SIG-M5 treated with dmso at 0.1 percent for 504 hours (cell line): ENCODE measurements around the gene MBOAT1.

ENCODE experiments used
- DNase-seq: peaks from one replicate; lab custom pipeline; 2025; ENCODE audit not compliant: unreplicated experiment; lab: John Stamatoyannopoulos, UW

MBOAT1 gene

DNA sequence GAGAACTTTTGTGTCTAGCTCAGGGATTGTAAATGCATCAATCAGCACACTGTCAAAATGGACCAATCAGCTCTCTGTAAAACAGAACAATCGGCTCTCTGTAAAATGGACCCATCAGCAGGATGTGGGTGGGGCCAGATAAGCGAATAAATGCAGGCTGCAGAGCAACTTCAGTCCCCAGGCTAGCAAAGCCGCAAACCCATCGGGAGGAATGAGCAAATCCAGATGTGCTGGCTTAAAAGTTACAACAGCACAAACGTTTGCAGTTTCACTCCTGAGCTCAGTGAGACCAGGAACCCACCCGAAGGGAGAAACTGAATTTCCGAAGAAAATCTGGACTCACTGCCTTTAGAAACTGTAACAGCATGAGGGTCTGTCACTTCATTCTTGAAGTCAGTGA, 21.9 kb upstream of the MBOAT1 start:
- no peak for DNase-seq

DNA sequence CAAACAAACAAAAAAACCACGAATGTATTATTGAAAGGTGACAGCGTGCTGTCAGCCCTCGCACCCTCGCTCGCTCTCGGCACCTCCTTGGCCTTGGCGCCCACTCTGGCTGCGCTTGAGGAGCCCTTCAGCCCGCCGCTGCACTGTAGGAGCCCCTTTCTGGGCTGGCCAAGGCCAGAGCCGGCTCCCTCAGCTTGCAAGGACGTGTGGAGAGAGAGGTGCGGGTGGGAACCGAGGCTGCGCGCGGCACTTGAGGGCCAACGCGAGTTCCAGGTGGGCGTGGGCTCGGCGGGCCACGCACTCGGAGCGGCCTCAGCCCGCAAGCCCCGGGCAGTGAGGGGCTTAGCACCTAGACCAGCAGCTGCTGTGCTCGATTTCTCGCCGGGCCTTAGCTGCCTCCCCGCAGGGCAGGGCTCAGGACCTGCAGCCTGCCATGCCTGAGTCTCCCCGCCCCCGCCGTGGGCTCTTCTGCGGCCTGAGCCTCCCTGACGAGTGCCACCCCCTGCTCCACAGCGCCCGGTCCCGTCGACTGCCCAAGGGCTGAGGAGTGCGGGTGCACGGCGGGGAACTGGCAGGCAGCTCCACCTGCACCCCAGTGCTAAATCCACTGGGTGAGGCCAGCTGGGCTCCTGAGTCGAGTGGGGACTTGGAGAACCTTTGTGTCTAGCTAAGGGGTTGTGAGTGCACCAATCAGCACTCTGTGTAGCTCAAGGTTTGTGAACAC, 20.9 kb upstream of the MBOAT1 start:
- DNase-seq, result no peak

DNA sequence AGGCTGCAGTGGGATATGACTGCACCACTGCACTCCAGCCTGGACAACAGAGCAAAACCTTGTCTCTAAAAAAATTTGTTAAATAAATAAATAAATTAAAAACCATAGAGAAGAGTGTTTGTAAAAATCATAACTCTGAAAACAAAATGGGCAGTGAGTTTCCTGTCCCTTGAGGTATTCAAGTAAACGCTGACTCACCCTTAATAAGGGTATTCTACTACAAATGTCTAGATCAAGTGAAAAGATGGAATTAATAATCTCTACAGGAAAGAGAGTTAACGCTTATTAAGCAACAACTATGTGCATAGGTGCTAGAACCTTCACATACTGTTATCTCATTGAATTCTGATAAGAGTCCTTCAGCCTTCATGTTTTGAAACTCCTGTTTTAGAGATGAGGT, 19.9 kb upstream of the MBOAT1 start:
- no peak for DNase-seq

DNA sequence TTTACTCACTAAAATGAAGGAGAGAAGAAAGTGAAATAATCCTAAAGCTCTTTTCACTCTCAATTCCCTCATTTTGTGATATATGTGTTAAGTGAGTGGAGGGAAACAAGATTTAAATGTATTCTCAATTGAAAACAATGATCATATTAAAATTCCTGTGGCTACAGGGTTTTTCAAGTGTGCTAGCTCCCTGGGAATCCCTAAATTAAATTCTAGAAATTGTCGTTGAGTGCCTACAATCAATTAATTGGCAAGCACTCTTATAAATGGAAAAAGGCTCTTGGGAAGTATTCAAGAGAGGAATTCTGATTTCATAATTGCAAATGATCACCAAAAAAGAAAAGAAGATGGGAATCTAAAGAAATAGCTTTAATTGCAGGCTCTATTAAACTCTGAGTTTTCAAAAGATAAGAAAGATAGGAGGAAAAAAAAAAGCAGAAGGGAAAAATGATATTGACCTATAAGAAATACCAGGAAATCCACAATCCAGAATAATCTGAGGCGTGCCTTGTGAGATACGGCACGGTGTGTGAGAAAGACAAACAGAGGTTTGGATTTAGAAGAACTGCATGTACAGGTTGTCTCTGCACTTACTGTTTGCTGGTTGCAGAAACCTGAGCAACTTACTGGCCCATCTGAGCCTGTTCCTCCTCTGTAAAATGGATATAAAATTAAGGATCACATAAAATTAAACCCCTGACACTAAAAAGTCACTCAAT, 18.3 kb upstream of the MBOAT1 start:
- DNase-seq, result no peak

DNA sequence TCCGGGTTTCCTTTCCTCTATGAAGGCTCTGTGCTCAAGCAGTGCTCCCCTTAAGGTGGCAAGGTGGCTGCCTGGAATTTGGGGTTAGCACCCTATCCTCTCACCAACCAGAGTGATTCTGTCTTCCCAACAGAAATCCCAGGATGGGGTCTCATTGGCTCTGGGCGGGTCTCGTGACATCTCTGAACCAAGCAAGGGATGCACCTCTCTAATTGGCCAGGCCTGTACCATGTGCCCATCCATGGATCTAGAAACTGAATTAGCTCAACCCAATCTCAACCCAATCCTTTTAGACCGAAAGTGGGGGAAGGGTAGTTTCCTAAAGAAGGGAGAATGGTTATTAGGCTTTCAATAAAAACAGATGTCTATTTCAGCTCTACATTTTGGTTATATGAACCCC, 17.6 kb upstream of the MBOAT1 start:
- DNase-seq, result no peak

DNA sequence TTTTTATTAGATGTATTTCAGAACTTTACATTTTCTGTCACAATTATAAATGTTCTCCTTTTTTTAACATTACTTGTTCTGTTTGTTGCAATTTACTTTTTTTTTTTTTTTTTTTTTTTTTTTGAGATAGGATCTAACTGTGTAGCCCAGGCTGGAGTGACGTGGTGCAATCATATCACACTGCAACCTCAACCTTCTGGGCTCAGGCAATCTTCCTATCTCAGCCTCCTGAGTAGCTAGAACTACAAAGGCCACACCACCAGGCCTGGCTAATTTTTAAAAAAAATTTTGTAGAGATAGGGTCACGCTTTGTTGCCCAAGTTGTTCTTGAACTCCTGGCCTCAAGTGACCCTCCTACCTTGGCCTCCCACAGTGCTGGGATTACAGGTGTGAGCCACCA, 15.1 kb upstream of the MBOAT1 start:
- no peak for DNase-seq

DNA sequence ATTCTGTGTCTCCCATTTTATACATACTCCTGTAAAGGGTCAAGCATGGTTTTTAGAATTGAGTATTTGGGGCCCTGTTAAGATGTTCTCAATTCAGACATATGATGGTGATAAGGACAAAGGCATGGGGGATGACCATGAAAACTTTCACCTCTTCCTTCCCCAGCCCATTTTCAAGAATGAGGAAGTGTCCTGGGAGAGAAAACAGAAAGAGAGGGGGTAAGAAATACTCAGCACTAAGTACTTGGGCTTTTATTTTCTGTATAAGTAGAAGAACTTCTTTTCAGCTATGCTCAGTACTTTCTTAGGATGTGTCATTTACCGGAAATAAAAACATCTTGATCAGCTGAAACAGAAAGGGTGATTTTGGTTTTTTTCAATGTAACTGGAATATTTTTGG, 10.9 kb upstream of the MBOAT1 start:
- peak; percentile 36 for DNase-seq

DNA sequence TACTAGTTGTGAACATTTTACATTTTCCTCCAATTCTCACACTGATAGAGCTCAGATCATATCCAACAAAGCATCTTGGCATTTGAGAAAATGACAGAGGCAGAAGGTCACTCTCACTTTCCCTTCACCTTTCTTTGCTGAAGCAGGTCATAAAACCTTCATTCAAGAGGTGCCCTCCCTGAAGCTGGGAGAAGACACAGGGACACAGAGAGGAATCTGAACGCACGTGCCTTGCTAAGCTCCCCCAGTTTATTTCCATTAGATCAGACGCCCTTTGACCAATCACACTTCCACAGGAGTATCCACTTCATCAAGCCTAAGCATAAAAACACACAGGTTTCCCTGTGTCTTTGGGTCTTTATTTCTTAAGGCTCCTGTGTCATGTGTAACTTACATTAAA, 9.2 kb upstream of the MBOAT1 start:
- DNase-seq, result no peak

DNA sequence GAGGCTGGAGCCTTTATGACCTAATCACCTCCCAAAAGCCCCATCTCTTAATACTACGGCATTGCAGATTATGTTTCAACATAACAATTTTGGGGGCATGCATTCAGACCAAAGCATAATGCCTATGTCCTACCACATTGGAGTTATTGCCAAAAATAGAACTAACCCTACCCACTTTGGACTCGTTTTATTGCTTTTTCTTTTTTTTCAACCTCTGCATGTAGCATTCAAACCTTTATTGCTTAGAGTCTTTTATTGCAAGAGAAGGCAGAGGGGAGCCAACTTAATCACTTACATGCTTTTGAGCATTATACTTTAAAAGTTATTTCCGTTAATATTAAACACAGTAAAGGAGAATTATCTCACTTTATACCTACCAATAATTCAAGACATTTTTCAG, 8.1 kb upstream of the MBOAT1 start:
- DNase-seq, result no peak

DNA sequence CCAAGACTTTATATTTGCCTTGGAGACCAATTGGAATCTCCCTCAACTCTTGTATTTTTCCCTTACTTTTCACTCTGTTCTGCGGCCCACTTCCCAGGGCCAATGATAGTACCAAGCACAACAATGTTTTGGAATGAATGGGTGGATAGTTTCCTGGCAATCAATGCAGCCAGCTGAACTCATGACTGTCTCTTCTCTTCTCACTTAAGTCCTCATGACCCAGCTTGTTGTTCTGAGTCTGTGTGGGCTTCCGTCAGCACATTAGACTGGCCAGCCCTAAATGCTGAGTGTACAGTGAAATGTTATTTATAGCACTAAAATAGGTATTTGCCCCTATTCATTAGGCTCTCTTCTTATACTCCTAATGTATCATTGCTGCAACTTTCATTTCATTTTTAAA, 5.6 kb upstream of the MBOAT1 start:
- DNase-seq, result no peak

DNA sequence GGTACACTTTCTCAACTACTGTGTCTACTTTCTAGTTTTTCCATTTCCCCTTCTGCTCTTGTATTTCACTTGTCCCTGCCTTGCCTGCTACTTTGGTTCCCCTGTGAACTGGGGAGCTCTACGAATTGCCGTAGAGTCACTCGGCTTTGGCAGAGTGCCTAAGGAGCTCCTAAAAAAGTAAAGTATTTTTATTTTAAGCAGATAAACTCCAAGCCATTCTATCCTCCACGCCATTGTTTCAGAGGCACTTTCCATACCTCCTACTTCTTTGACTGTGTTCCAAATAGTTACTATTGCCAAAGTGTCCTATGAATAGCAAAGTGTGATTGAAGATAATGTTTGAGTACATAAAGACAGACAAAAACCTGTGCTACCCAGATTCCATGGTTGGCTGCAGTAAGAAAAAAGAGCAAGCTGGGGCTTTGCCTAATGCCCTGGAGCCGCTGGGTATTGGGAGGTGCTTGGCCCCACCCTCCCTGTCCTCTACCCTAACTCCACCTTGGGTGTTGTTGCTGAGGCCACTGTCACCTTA, 5.1 kb upstream of the MBOAT1 start:
- no peak for DNase-seq

DNA sequence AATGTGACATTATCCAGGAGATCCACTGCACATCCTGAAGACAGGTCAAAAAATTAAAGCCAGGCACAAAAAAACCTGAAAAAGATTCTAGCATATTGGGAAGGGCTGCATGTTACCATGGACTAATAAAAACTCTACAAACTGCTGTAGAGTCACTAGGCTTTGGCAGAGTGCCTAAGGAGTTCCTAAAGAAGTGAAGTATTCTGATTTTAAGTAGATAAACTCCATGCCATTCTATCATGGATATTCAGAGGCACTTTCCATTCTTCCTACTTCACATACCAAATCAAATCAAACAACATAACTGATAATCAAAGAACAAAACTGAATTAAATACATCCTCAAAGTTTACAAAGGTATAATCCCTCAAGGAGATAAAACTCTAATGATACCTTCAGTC, 3.0 kb upstream of the MBOAT1 start:
- DNase-seq, result no peak

DNA sequence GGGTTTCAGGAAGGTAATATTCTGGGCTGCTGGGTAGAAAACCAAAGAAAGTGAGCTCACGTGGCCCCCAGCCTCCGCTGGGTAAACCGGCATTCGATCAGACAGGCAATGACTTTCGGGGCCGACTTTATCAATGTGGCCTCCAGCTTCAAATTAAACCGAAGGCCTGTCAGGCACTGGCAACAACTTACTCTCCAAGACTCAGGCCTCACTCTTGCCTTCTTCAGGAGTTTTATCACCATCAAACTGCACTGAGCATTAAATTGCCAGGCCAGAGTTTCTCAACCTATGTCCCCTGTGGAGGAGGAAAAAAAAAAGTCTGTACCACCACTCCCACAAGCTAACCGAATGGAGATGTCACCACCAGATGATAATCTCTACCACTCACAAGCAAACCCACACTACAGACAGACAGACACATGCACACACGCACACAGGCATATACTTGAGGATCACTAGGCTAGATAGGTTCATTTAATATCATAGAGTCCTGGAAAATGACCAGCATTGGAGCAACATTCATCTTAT, 1.1 kb upstream of the MBOAT1 start:
- peak; percentile 55 for DNase-seq

DNA sequence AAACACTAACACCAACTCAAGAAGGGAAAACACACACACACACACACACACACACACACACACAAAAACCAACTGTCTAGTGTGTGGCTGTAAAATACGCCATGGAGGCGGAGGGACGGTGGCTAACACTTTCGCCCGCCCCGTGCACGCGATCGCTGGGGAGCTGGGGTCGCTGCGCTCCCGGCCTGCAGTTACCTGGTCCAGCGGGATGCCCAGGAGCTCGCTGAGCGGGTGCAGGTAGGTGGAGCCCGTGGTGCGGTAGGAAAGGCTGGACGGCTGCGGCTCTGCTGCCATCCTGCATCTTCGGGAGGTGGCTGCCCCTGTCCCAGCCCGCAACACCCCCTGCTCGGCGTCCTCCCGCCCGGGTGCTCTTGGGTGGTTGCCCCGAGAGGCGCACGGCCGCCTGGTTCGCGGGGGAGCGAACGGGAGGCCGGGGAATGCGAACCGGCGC, 303 bp downstream of the MBOAT1 start:
- DNase-seq, result no peak

DNA sequence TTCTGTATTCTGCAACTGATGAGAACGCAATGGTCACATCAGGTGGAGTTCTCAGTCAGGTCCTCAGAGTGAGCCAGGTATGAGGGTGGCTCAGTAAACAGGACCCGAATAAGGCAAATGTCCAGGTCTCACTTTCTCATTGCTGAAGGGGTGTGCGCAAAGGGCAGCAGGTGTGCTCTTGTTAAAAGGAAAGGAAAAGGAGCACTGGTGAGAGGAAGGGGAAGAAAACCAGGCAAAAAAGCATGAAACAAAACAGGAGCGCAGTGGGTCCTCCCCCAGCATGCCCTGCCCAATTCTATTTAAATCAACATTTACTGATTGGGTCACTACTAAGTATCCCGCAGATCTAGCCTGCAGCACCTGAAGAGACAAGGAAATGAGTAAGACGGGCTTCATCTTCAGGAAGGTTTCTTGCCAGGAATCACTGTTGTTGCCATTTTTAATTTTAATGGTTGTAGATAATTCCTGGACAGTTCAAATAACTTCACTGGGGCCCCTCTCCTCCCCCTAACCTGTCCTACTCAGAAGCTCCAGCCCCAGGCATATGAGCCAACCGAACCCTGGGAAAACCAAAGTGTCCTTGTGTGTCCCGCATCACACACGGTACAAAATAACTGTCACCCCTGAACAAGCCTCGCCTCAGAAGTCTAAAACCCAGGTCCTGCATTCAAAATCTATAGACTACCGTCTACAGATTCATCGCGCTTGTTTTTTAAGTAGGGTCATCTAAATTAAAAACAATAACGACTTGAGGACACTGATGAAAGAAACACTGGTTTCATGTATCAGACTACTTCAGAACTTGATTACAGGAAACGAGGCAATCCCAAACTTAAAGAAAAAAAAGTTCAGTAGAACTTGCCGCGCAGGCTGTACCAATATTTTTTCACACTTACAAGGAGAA, 980 bp downstream of the MBOAT1 start:
- peak; percentile 59 for DNase-seq

DNA sequence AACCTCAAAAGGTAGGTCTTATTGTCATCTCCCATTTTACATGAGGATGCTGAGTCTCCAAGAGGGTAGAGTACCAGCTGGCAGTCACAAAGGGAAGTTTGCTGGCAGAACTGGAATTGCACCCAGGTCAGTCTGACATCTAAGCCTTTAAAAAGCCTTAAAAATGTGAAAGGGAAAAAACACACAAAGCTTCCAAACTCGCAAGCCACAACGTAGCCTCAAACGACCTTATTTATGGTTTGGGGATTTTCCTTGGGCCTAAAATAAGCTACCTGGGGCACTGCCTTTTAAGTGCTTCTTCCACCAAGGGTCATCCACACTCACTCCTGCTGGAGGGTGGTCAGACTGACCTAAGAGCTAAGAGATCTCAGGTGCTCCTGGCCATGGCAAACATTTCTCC, 2.1 kb downstream of the MBOAT1 start:
- DNase-seq, result no peak

DNA sequence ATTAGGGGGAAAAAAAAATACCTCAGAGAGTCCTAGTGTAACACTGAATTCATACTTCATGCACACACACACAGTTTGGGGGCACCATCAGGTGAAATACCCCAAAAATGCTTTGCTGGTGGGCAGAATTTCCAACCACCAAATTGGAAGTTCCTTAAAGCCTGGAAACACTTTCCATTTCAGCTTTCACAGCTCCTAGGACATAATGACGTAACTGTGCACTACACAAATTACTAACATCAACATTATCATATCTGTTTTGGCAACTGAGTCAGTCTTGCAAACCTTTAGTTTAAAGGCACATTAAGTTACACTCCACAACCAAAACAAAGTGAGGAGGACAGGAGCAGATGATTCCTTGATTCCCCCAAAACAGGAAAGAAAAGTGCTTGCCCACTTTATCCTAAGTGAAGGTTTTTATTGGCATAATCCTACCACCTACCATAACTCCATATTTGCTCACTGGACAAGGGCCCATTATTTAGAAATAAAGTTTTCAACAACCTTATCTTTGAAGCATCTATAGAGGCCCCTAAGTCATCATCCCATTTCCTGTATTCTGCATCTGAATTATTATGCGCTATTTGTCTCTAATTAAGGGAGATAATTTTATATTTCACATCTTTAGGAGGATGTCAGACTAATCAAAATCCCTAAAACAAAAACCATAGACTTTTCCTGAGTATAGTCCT, 3.4 kb downstream of the MBOAT1 start:
- no peak for DNase-seq

DNA sequence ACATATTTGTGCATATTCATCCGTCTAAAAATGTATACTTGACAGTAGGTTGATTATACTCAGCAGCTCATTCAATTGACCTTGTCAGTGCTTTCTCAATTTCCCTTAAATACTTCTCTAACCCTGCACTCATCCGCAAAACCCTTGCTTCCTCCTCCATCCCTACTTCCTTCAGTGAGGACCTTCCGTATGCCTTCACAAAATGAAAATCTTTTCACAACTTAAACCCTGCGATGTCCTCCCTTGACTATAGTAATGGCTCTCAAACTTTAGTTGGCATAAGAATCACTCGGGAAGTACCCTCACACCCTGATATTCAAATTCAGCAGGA, 5.2 kb downstream of the MBOAT1 start:
- peak; percentile 33 for DNase-seq

DNA sequence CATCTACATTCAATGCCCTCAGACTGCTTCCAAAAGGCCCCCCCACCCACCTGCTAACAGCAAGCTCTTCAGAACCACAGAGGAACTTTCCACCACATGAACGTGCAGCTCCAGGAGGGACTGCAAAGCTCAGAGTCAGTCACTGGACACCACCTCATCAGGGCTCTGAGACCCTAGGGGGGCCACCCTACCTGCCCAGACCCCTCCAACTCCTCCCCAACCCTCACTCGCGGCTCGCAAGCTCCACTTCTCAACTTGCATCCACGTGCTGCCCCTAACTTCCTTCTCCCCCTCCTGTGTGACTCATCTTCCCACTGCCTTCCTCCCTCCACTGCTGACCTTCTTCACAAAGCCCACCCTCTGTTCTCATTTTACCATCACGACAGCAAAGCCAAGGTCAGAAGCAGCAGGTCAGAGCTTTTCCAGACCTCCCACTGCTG, 6.5 kb downstream of the MBOAT1 start:
- DNase-seq, result peak; percentile 34

DNA sequence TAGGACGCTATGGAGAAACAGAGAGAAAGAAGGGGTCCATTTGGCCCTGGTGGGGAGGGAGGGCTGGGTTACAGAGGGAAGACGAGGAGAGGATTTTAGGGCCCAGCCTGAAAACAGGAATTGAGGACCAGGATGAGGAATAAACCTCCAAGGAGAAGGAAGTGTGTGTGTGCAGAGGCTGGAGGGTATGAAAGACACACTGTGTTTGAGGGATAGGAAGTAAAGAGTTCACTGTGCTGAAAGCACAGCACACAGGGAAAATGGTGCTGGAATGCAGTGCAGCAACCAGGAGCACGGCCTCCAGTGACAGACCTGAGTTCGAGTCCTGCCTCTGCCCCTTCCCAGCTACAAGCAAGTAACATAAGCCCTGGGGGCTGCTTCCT, 7.8 kb downstream of the MBOAT1 start:
- no peak for DNase-seq
